ENCODE data around the gene DYNC2LI1.

DNA sequence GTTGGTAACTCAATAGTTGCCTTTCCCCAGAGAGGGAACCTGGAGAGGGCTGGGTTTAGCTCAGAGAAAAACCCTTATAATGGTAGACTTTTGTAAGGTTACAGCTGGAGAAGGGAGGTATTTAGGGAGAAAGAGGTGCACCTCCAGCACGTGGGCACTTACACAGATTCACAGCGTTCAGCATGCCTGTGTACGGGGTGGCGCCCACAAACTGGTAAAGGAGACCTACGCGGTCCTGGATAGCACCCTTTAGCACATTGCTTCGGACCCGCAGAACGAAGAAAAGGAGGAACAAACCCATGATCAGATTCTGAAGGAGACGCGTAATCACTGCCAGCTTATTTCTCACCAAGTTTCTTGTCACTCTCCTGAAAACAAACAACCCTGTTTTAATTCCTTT lies 49.9 kb downstream of the DYNC2LI1 start:
- TF ChIP-seq EP300 (IDR thresholded peaks at IDR 0.05; ENCODE audit: borderline replicate concordance), result no peak
- no peak for TF ChIP-seq YY1 (IDR thresholded peaks at IDR 0.05; ENCODE audit: low read depth)
- TF ChIP-seq, protein P1, sequence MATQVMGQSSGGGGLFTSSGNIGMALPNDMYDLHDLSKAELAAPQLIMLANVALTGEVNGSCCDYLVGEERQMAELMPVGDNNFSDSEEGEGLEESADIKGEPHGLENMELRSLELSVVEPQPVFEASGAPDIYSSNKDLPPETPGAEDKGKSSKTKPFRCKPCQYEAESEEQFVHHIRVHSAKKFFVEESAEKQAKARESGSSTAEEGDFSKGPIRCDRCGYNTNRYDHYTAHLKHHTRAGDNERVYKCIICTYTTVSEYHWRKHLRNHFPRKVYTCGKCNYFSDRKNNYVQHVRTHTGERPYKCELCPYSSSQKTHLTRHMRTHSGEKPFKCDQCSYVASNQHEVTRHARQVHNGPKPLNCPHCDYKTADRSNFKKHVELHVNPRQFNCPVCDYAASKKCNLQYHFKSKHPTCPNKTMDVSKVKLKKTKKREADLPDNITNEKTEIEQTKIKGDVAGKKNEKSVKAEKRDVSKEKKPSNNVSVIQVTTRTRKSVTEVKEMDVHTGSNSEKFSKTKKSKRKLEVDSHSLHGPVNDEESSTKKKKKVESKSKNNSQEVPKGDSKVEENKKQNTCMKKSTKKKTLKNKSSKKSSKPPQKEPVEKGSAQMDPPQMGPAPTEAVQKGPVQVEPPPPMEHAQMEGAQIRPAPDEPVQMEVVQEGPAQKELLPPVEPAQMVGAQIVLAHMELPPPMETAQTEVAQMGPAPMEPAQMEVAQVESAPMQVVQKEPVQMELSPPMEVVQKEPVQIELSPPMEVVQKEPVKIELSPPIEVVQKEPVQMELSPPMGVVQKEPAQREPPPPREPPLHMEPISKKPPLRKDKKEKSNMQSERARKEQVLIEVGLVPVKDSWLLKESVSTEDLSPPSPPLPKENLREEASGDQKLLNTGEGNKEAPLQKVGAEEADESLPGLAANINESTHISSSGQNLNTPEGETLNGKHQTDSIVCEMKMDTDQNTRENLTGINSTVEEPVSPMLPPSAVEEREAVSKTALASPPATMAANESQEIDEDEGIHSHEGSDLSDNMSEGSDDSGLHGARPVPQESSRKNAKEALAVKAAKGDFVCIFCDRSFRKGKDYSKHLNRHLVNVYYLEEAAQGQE (IDR thresholded peaks at IDR 0.05; ENCODE audit: low read depth), result no peak
- TF ChIP-seq, protein P2, sequence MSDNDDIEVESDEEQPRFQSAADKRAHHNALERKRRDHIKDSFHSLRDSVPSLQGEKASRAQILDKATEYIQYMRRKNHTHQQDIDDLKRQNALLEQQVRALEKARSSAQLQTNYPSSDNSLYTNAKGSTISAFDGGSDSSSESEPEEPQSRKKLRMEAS (IDR thresholded peaks at IDR 0.05), result no peak
- TF ChIP-seq, protein P3, sequence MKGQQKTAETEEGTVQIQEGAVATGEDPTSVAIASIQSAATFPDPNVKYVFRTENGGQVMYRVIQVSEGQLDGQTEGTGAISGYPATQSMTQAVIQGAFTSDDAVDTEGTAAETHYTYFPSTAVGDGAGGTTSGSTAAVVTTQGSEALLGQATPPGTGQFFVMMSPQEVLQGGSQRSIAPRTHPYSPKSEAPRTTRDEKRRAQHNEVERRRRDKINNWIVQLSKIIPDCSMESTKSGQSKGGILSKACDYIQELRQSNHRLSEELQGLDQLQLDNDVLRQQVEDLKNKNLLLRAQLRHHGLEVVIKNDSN (IDR thresholded peaks at IDR 0.05), result no peak
- no peak for TF ChIP-seq FOXM1 (IDR thresholded peaks at IDR 0.05; ENCODE audit: borderline replicate concordance, low read depth)
- no peak for TF ChIP-seq CREB1 (IDR thresholded peaks at IDR 0.05; ENCODE audit: low read depth)
- TF ChIP-seq TAF1 (IDR thresholded peaks at IDR 0.05; ENCODE audit: low read depth), result no peak
- TF ChIP-seq RAD21 (IDR thresholded peaks at IDR 0.05; ENCODE audit: low read depth), result no peak
- no peak for TF ChIP-seq ZBTB7A (IDR thresholded peaks at IDR 0.05; ENCODE audit: low read depth)
